ENCODE results near the gene KRTAP9-3.

GRCh38 chr17:41185001-41185400, 47.2 kb upstream of the KRTAP9-3 start:
- no peak for TF ChIP-seq ATF3 (IDR thresholded peaks at IDR 0.05; ENCODE audit: insufficient read depth, low read depth, low read length)
- TF ChIP-seq CTCF (IDR thresholded peaks at IDR 0.05; ENCODE audit: control extremely low read depth in 1 of 3, insufficient read depth in 1 of 3, low read depth in 1 of 3, low read length in 3 of 3), result no peak
- TF ChIP-seq GABPA (IDR thresholded peaks at IDR 0.05; ENCODE audit: borderline replicate concordance, insufficient read depth, low read length), result no peak
- TF ChIP-seq SP2 (IDR thresholded peaks at IDR 0.05; ENCODE audit: low read length), result no peak
- no peak for TF ChIP-seq POLR2A (IDR thresholded peaks at IDR 0.05; ENCODE audit: control extremely low read depth in 1 of 2, low read depth in 2 of 2, low read length in 2 of 2)
